Skeletal muscle tissue (tissue), 4 donors: ENCODE data around the gene UBE2I. TPM values are rescaled to one million over a fixed set of nuclear protein-coding genes. Genes with fewer than 3 reads are reported as not detected.
"Not testable (repeated sequence)": the region's sequence is repeated elsewhere in the genome, so short reads cannot be mapped to it uniquely, and the experiment has no call there.

Experiments
- H3K27ac ChIP-seq: one replicate; pipeline ENCODE4 v1.7.0; 2013; ENCODE audit warnings: mild to moderate bottlenecking, low read depth, low read length, inconsistent platforms
- H3K27me3 ChIP-seq, 3 donors: one replicate each; pipeline ENCODE4 v1.7.0; 2013; ENCODE audit warnings: low read length in 3 of 3; ENCODE audit not compliant: control insufficient read depth in 3 of 3, insufficient read depth in 3 of 3
- H3K36me3 ChIP-seq, 3 donors: one replicate each; pipeline ENCODE4 v1.7.0; 2013; ENCODE audit warnings: low read length in 3 of 3; ENCODE audit not compliant: control insufficient read depth in 3 of 3, insufficient read depth in 3 of 3
- H3K4me1 ChIP-seq, 3 donors: one replicate each; pipeline ENCODE4 v1.7.0; 2013; ENCODE audit warnings: low read length in 3 of 3, mild to moderate bottlenecking in 3 of 3; ENCODE audit not compliant: control insufficient read depth in 3 of 3, insufficient read depth in 3 of 3
- H3K4me3 ChIP-seq, 3 donors: one replicate each; pipeline ENCODE4 v1.7.0; 2013; ENCODE audit warnings: low read length in 3 of 3
- H3K9ac ChIP-seq, 3 donors: one replicate each; pipeline ENCODE4 v1.7.0; 2013; ENCODE audit warnings: low read length in 3 of 3, mild to moderate bottlenecking in 3 of 3, moderate library complexity in 2 of 3, low read depth in 1 of 3
- H3K9me3 ChIP-seq, 3 donors: one replicate each; pipeline ENCODE4 v1.7.0; 2013; ENCODE audit warnings: low read length in 3 of 3; ENCODE audit not compliant: control insufficient read depth in 3 of 3
- total RNA-seq: library from RNA; depleted of rRNA; stranded (reverse); fragments of >200 nt; gene quantifications from one replicate; pipeline ENCODE4 v1.2.3, GENCODE V29; 2014
- donor health status: Osteomylitis.

The UBE2I gene
- total RNA-seq, 1 donor from 2014 or later = 35.0 TPM

DNA sequence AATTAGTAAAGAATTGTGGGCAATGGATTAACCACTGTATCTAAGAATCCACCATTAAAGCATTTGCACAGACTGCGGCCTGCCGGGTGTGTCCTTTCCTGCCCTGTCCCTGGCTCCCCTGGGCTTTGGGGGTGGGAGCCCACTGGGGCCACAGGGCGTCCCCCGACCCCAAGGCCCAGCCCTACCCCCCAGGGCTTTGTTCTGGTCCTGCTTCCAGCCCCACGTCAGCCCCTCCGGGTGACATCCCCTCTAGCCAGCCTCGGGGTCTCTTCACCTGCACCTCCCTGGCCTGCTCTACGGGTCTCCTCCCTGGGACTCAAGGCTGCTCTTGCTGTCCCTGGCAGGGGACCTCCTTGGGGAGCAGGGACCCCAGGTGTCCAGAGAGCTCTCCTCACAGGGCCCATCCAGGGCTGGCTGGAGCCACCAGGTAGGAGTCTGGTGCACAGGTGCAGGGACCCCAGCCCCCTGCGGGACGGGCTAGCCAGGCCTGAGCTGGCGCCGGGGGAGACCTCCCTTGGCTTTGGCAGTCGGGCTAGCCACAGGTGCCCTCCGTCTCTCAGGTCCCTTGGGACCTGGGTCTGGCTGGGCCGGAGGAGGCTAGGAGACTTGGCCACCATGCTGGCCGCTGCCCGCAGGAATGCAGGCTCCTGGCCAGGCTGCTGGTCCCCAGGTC, 17.6 kb downstream of the UBE2I start:
- Histone ChIP-seq H3K4me1 (peaks cover 3 to 10% (median 9%) of the 10 kb centered on the region in 3 donors), H3K4me3 (no peak overlapping the region), H3K9me3 (peaks cover 0 to 2% (median 0%) of the 10 kb centered on the region in 3 donors), H3K27me3 (peaks cover 13 to 22% (median 13%) of the 10 kb centered on the region in 3 donors), H3K27ac (no peak overlapping the region), H3K9ac (no peak overlapping the region), H3K36me3 (peaks cover 17 to 23% (median 22%) of the 10 kb centered on the region in 3 donors)

DNA sequence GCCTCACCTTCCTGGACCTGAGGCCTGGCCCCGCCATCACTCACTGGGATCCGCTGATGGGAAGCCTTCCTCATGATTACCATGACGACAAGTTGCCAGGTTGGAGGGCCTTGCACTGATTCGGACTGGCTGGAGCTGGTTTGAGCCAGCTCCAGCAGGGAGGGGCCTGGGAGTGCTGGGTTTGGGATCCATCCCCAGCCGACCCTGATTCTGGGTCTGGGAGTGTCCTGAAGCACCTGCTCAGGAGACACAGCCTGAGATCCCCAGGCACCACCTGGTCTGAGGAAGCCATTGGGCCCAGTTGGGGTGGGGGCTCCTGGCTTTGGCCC, 18.1 kb downstream of the UBE2I start:
- no peak overlapping the region for H3K9ac ChIP-seq
- peaks cover 0 to 2% (median 0%) of the 10 kb centered on the region in 3 donors for H3K9me3 ChIP-seq
- H3K4me3 ChIP-seq = no peak overlapping the region
- H3K27ac ChIP-seq = no peak overlapping the region
- peaks cover 18 to 27% (median 18%) of the 10 kb centered on the region in 3 donors for H3K27me3 ChIP-seq
- H3K4me1 ChIP-seq = peaks cover 3 to 10% (median 10%) of the 10 kb centered on the region in 3 donors
- peaks cover 17 to 22% (median 21%) of the 10 kb centered on the region in 3 donors for H3K36me3 ChIP-seq

DNA sequence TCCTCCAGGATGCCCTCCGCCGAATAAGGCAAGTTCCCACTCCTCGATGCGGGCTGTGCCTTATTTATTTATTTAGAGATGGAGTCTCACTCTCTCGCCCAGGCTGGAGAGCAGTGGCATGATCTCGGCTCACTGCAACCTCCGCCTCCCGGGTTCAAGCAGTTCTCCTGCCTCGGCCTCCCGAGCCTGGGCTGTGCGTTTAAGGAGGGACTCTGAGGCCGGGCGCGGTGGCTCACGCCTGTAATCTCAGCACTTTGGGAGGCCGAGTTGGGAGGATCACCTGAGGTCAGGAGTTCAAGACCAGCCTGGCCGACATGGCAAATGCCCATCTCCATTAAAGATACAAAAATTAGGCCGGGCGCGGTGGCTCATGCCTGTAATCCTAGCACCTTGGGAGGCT, 18.7 kb downstream of the UBE2I start:
- peaks cover 22 to 32% (median 23%) of the 10 kb centered on the region in 3 donors for H3K27me3 ChIP-seq
- H3K36me3 ChIP-seq = peaks cover 17 to 22% (median 20%) of the 10 kb centered on the region in 3 donors
- H3K27ac ChIP-seq, H3K9ac ChIP-seq, H3K4me3 ChIP-seq, H3K9me3 ChIP-seq: not testable (repeated sequence)
- peaks cover 3 to 14% (median 10%) of the 10 kb centered on the region in 3 donors for H3K4me1 ChIP-seq

DNA sequence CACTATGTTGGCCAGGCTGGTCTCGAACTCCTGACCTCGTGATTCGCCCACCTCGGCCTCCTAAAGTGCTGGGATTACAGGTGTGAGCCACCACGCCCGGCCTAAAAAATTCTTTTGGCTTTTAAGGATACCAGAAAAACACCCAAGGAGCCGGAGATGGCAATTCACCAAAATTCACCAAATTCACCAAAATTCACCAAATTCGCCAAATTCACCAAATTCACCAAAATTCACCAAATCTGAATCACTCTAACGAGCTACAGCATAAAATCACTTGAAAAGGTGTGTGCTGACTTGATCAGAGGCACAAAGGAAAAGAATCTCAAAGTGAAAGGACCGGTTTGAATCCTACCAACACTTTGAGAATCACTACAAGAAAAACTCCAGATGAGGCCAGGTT, 19.5 kb downstream of the UBE2I start:
- H3K9me3 ChIP-seq, H3K27ac ChIP-seq, H3K4me3 ChIP-seq, H3K9ac ChIP-seq: not testable (repeated sequence)
- Histone ChIP-seq H3K36me3 (peaks cover 11 to 15% (median 13%) of the 10 kb centered on the region in 3 donors), H3K27me3 (peaks cover 26 to 39% (median 29%) of the 10 kb centered on the region in 3 donors), H3K4me1 (peaks cover 3 to 14% (median 10%) of the 10 kb centered on the region in 3 donors)

DNA sequence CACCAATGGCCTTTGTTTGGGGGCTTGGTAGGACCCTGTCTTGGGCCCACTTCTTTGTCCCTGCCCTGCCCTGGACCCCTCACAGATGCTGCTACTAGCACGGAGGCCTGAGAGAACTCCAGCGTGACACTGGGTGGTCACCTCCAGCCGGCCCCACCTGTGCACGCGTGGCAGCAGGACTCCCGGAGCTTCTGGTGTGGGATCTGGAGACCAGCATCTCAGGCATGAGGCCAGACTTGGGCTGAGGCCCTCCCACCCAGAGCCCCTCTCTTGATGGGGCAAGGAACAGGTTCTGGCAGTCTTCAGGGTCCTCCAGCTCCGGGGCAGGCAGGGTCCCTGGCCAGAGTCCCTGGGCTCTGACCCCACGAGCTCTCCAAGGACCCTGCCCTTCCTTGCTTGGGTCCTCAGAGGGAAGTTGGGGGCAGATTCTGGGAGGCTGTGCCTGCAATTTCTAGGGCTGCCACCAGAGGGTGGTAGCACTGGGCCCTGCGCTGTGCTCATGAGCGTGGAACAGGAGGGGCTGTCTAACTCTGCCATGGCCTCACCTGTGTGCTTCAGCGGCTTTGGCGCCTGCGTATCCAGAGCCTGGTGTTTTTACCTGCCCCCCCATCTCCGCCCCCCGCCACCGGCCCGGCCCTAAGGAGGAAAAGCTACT, 21.0 kb downstream of the UBE2I start:
- Histone ChIP-seq H3K27me3 (peaks cover 38 to 52% (median 39%) of the 10 kb centered on the region in 3 donors), H3K4me1 (peaks cover 3 to 14% (median 10%) of the 10 kb centered on the region in 3 donors)

DNA sequence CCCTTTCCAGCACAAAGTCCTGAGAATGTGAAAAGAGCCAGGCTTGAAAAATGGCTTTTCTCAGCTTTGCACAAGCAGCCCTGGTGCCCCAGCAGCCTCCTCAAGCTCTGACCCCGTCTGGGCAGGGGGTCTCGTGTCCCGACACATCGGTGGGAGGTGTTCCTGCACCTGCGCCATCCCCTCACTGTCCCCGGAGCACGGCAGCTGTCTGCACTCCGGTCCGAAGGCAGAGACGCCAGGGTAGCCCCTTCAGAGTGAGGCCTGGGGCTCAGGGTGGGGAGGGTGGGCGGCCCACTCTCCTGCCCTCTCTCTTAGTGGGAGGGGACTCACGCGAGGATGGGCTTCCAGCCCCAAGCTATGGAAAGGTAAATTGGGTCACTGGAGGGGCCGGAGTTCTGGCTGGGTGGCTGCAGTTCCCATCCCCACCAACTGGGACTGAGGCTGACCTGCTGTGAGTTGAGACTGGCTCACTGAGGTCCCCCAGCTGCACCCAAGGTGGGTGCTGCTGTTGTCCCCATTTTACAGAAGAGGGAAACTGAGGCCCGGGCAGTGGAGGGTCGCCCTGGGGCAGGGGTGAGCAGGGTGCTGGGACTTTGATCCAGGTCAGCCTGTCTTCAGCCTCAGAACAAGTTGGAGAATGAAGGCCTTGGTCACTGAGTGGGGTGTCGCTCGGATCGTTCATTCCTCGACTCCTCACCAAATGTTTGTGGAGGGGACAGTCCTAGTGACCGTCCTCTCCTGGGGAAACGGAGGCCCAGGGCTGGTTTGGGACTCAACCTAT, 21.7 kb downstream of the UBE2I start:
- H3K9me3 ChIP-seq = peaks cover 0 to 2% (median 0%) of the 10 kb centered on the region in 3 donors
- H3K4me1 ChIP-seq = peaks cover 3 to 14% (median 8%) of the 10 kb centered on the region in 3 donors
- H3K27me3 ChIP-seq = peaks cover 41 to 59% (median 46%) of the 10 kb centered on the region in 3 donors
- no peaks in the 10 kb centered on the region for H3K36me3 ChIP-seq
- H3K9ac ChIP-seq = no peak overlapping the region
- H3K27ac ChIP-seq = no peak overlapping the region
- peak overlapping the region; percentile 32 to 43 (median 41) for H3K4me3 ChIP-seq

More for the DNA sequence above, 21.0 kb downstream of the UBE2I start:
- Histone ChIP-seq H3K36me3 (peaks cover 0 to 3% (median 2%) of the 10 kb centered on the region in 3 donors), H3K9ac (no peak overlapping the region), H3K4me3 (no peak overlapping the region), H3K9me3 (peaks cover 0 to 2% (median 0%) of the 10 kb centered on the region in 3 donors), H3K27ac (no peak overlapping the region)

DNA sequence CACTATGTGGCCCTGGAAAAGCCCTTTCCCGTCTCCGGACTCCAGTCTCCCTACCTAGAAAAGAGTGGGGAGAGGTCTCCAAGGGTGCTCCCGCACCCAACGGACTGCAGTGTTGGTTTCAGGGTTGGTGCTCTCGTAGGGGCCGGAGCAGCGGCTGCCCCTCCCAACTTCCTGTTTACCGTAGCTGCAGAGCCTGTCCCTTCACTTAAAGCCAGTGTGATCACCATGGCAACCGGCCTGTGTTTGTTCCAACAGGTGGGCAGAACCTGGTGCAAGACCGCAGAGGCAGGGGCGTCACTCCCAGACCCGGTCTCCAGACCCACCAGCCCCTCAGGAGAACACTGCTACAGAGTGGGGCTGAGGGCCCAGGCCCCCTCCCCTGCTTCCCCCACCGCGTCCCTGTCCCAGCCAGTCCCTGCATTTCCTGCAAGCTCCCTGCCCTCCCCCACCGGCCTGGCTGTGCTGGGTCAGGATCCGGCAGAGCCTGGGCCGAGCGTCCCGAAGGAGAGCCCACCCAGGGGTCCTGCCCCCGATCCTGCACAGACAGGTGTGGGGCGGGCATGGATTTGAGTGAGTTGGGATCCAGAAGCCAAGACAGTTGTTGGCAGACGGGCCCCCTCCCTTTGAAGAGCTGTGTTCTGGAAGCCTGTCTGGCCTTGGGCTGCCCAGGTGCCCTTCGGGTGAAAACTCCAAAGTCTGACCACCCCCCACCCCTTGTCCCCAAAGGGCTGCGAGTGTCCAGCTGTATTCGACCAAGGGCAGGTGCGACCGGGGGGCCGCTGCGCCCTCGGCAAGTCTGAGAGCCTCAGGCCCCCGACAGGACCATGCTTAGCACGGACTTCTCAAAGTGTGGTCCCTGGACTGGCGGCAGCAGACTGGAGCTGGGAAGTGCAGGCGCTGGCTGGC, 22.5 kb downstream of the UBE2I start:
- H3K36me3 ChIP-seq = no peaks in the 10 kb centered on the region
- H3K9ac ChIP-seq = peak overlapping the region in 1 of 3 donors; percentile 45
- H3K4me1 ChIP-seq = peaks cover 3 to 14% (median 8%) of the 10 kb centered on the region in 3 donors
- H3K27ac ChIP-seq = peak overlapping the region; percentile 25
- H3K4me3 ChIP-seq = peak overlapping the region; percentile 32 to 43 (median 41)
- H3K27me3 ChIP-seq = peaks cover 45 to 66% (median 50%) of the 10 kb centered on the region in 3 donors
- H3K9me3 ChIP-seq = peaks cover 0 to 2% (median 0%) of the 10 kb centered on the region in 3 donors

DNA sequence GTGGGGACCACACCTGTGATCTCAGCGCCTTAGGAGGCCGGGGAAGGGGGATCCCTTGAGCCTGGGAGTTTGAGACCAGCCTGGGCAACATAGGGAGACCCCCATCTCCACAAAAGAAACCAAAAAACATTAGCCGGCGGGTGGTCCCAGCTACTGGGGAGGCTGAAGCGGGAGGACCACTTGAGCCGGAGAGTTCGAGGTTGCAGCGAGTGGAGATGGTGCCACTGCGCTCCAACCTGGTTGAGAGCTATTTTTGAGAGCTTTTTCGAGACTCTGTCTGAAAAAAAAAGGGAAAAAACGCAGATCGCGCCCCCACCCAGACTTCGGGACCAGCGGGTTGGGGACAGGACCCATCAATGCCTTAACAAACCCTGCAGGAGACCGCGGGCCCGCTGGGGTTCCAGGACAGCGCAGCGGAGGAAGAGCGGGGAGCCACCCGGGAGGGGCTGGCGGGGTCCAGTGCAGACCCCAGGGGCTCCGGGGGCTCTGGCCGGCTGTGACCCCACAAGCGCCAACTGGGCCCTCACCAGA, 23.2 kb downstream of the UBE2I start:
- peak overlapping the region in 1 of 3 donors; percentile 45 for H3K9ac ChIP-seq
- H3K4me3 ChIP-seq = peak overlapping the region in 2 of 3 donors; percentile 30 to 41
- H3K36me3 ChIP-seq = no peaks in the 10 kb centered on the region
- H3K27me3 ChIP-seq = peaks cover 48 to 69% (median 51%) of the 10 kb centered on the region in 3 donors
- H3K27ac ChIP-seq = peak overlapping the region; percentile 25
- peaks cover 0 to 2% (median 0%) of the 10 kb centered on the region in 3 donors for H3K9me3 ChIP-seq
- peaks cover 3 to 14% (median 8%) of the 10 kb centered on the region in 3 donors for H3K4me1 ChIP-seq
